NCI-H69 (cell line): ENCODE results near the gene IGFL3.
"Not testable (repeated sequence)": the region's sequence is repeated elsewhere in the genome, so short reads cannot be mapped to it uniquely, and the experiment has no call there.

Source experiments
- DNase-seq: peaks from one replicate; lab custom pipeline; 2025; lab: John Stamatoyannopoulos, UW

Gene IGFL3

GRCh38 chr19:46124638-46125115 lies at the start of gene IGFL3:
IGFL3 (minus strand) TSS chr19:46124688; CDS start chr19:46124649, 39 bp downstream.
- no peak for DNase-seq

- DNase-seq: no peak
These were observed 49.5 kb upstream of the IGFL3 start for GRCh38 chr19:46173886-46174480.

GRCh38 chr19:46162731-46163130 lies 38.2 kb upstream of the IGFL3 start:
- no peak for DNase-seq

GRCh38 chr19:46161642-46162257 lies 37.3 kb upstream of the IGFL3 start:
- DNase-seq: not testable (repeated sequence)

GRCh38 chr19:46160233-46160775 lies 35.8 kb upstream of the IGFL3 start:
- DNase-seq: no peak

- DNase-seq: no peak
These were observed 35.1 kb upstream of the IGFL3 start for GRCh38 chr19:46159418-46160232.

- DNase-seq: no peak
These were observed 30.7 kb upstream of the IGFL3 start for GRCh38 chr19:46155237-46155636.

- DNase-seq: no peak
These were observed 26.1 kb upstream of the IGFL3 start for GRCh38 chr19:46150606-46151005.

GRCh38 chr19:46147791-46148288 lies 23.4 kb upstream of the IGFL3 start, which contains the start of gene IGFL2:
IGFL2 (plus strand) TSS chr19:46148238; CDS start chr19:46148279, 41 bp downstream.
- DNase-seq: no peak

GRCh38 chr19:46147166-46147740 lies 22.8 kb upstream of the IGFL3 start:
- no peak for DNase-seq

- DNase-seq: no peak
These were observed 20.3 kb upstream of the IGFL3 start for GRCh38 chr19:46144756-46145155.

GRCh38 chr19:46142294-46142693 lies 17.8 kb upstream of the IGFL3 start:
- no peak for DNase-seq

GRCh38 chr19:46141421-46141820 lies 16.9 kb upstream of the IGFL3 start:
- DNase-seq: no peak

GRCh38 chr19:46137915-46138473 lies 13.5 kb upstream of the IGFL3 start:
- no peak for DNase-seq

- DNase-seq: no peak
These were observed 10.0 kb upstream of the IGFL3 start for GRCh38 chr19:46134527-46134926.

- no peak for DNase-seq
These were observed 9.3 kb upstream of the IGFL3 start for GRCh38 chr19:46133777-46134241.

GRCh38 chr19:46133101-46133627 lies 8.7 kb upstream of the IGFL3 start:
- DNase-seq: peak; percentile 92

GRCh38 chr19:46132508-46133100 lies 8.1 kb upstream of the IGFL3 start:
- DNase-seq: no peak

- no peak for DNase-seq
These were observed 7.1 kb upstream of the IGFL3 start for GRCh38 chr19:46131485-46132143.

GRCh38 chr19:46126086-46126580 lies 1.6 kb upstream of the IGFL3 start:
- no peak for DNase-seq
